B cell (primary cell): Measurements from ENCODE around the gene FAM234A.
"Not testable (repeated sequence)": the region's sequence is repeated elsewhere in the genome, so short reads cannot be mapped to it uniquely, and the experiment has no call there.

Experiments
- EZH2 ChIP-seq: IDR thresholded peaks from 2 replicates; pipeline ENCODE4 v1.6.1; 2012; ENCODE audit warnings: borderline replicate concordance, low read depth, mild to moderate bottlenecking, moderate library complexity, low read length; ENCODE audit not compliant: insufficient read depth, poor library complexity, severe bottlenecking
- TF ChIP-seq, protein P1 (sequence below): fragments of 200-600 bp; IDR thresholded peaks from one replicate; pipeline ENCODE4 v1.8.0; 2022; ENCODE audit warnings: antibody characterized with exemption, mild to moderate bottlenecking

- TF ChIP-seq, protein P1, sequence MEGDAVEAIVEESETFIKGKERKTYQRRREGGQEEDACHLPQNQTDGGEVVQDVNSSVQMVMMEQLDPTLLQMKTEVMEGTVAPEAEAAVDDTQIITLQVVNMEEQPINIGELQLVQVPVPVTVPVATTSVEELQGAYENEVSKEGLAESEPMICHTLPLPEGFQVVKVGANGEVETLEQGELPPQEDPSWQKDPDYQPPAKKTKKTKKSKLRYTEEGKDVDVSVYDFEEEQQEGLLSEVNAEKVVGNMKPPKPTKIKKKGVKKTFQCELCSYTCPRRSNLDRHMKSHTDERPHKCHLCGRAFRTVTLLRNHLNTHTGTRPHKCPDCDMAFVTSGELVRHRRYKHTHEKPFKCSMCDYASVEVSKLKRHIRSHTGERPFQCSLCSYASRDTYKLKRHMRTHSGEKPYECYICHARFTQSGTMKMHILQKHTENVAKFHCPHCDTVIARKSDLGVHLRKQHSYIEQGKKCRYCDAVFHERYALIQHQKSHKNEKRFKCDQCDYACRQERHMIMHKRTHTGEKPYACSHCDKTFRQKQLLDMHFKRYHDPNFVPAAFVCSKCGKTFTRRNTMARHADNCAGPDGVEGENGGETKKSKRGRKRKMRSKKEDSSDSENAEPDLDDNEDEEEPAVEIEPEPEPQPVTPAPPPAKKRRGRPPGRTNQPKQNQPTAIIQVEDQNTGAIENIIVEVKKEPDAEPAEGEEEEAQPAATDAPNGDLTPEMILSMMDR: not testable (repeated sequence)
- TF ChIP-seq EZH2: not testable (repeated sequence)
Measured at GRCh38 chr16:267562-267961, 32.9 kb downstream of the FAM234A start.
